Loucy (cell line): ENCODE results near the gene MAPK6.

ENCODE experiments used
- EZH2phosphoT487 ChIP-seq: fragments of 200-600 bp; IDR thresholded peaks from 2 replicates; pipeline ENCODE4 v1.6.1; 2018; ENCODE audit warnings: antibody characterized with exemption, mild to moderate bottlenecking, moderate library complexity, borderline replicate concordance
- TF ChIP-seq, protein P1 (sequence below): fragments of 200-600 bp; sonication (generic); conservative IDR thresholded peaks from 2 replicates; pipeline ENCODE4 v1.5.1; 2014; ENCODE audit warnings: mild to moderate bottlenecking, antibody characterized with exemption, low read length

GRCh38 chr15:52014616-52015015 is 4.4 kb upstream of the MAPK6 start:
- TF ChIP-seq, protein P1, sequence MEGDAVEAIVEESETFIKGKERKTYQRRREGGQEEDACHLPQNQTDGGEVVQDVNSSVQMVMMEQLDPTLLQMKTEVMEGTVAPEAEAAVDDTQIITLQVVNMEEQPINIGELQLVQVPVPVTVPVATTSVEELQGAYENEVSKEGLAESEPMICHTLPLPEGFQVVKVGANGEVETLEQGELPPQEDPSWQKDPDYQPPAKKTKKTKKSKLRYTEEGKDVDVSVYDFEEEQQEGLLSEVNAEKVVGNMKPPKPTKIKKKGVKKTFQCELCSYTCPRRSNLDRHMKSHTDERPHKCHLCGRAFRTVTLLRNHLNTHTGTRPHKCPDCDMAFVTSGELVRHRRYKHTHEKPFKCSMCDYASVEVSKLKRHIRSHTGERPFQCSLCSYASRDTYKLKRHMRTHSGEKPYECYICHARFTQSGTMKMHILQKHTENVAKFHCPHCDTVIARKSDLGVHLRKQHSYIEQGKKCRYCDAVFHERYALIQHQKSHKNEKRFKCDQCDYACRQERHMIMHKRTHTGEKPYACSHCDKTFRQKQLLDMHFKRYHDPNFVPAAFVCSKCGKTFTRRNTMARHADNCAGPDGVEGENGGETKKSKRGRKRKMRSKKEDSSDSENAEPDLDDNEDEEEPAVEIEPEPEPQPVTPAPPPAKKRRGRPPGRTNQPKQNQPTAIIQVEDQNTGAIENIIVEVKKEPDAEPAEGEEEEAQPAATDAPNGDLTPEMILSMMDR: no peak
- no peak for TF ChIP-seq EZH2phosphoT487
